GM12878 (cell line): ENCODE results near the gene ZNF132. TPM values are rescaled to one million over a fixed set of nuclear protein-coding genes. Genes with fewer than 3 reads are reported as not detected.
A peak's percentile ranks its signal among the peaks of the same experiment; 100 is the strongest.

Experiments
- BCL3 ChIP-seq: IDR thresholded peaks from 2 replicates; pipeline ENCODE4 v1.6.1; 2011; ENCODE audit warnings: borderline replicate concordance, low read depth, mild to moderate bottlenecking, moderate library complexity, low read length; ENCODE audit not compliant: insufficient read depth, poor library complexity, severe bottlenecking
- CHD4 ChIP-seq: fragments of 200-600 bp; sonication (generic); IDR thresholded peaks from 2 replicates; pipeline ENCODE4 v1.6.1; 2016; ENCODE audit warnings: mild to moderate bottlenecking
- E2F8 ChIP-seq: fragments of 450-650 bp; IDR thresholded peaks from 2 replicates; pipeline ENCODE4 v1.6.1; 2018; ENCODE audit warnings: mild to moderate bottlenecking, low read depth, moderate library complexity; ENCODE audit not compliant: partially characterized antibody
- E4F1 ChIP-seq: fragments of 450-650 bp; IDR thresholded peaks from 2 replicates; pipeline ENCODE4 v1.6.1; 2018; ENCODE audit warnings: borderline replicate concordance, mild to moderate bottlenecking; ENCODE audit not compliant: partially characterized antibody
- KDM1A ChIP-seq: fragments of 200-600 bp; sonication (generic); IDR thresholded peaks from 2 replicates; pipeline ENCODE4 v1.6.1; 2016; ENCODE audit warnings: borderline replicate concordance
- MLLT1 ChIP-seq: fragments of 450-650 bp; IDR thresholded peaks from 2 replicates; pipeline ENCODE4 v1.6.1; 2016; ENCODE audit warnings: mild to moderate bottlenecking
- NFIC ChIP-seq: IDR thresholded peaks from 2 replicates; pipeline ENCODE4 v1.6.1; 2012; ENCODE audit warnings: low read depth, mild to moderate bottlenecking, inconsistent platforms, low read length, moderate library complexity
- NKRF ChIP-seq: fragments of 450-650 bp; conservative IDR thresholded peaks from 2 replicates; pipeline ENCODE4 v1.6.1; 2017; ENCODE audit warnings: mild to moderate bottlenecking, moderate library complexity
- SMARCA5 ChIP-seq: fragments of 450-650 bp; IDR thresholded peaks from 2 replicates; pipeline ENCODE4 v1.6.1; 2017; ENCODE audit warnings: mild to moderate bottlenecking
- YY1 ChIP-seq: IDR thresholded peaks from 2 replicates; pipeline ENCODE4 v1.6.1; 2011; ENCODE audit warnings: low read depth, mild to moderate bottlenecking, low read length
- ZNF24 ChIP-seq: fragments of 450-650 bp; IDR thresholded peaks from 2 replicates; pipeline ENCODE4 v1.6.1; 2017; ENCODE audit warnings: antibody characterized with exemption, mild to moderate bottlenecking
- ZNF687 ChIP-seq: fragments of 450-650 bp; IDR thresholded peaks from 2 replicates; pipeline ENCODE4 v1.6.1; 2017; ENCODE audit warnings: mild to moderate bottlenecking, moderate library complexity
- polyA plus RNA-seq, 11 experiments: library from polyadenylated mRNA; depleted of rRNA in 4 of 11; unstranded in 6 of 11; stranded (reverse) in 5 of 11; fragments of >200 nt; fragmentation: Nextera tagmentation in 4 of 11; fragmentation: Illumina TruSeq in 1 of 11; extraction: Ambion mirVana in 4 of 11; extraction: Trizol in 1 of 11; gene quantifications; 1 replicate in 1 of 11; 2 replicates in 10 of 11; pipeline versions ENCODE4 v1.2.1 to v1.2.3, GENCODE V29; 2011 to 2016; ENCODE audit warnings: inconsistent platforms in 2 of 11, missing spikeins in 2 of 11, low read depth in 1 of 11
- total RNA-seq, 4 experiments: library from RNA; depleted of rRNA in 3 of 4; stranded (reverse); fragments of >200 nt in 3 of 4; fragmentation: Illumina TruSeq in 1 of 4; extraction: Trizol in 1 of 4; gene quantifications; 2 replicates each; pipeline versions ENCODE4 v1.2.1 to v1.2.3, GENCODE V29; 2013 to 2021

The ZNF132 gene
- total and polyA plus RNA-seq, 10 of the 15 experiments (the other 5 are each of a cell fraction or from before 2014, with no cell fraction given): 0.56 to 4.0 (median 2.3) TPM

- TF ChIP-seq NKRF (peak; percentile 89), KDM1A (no peak), MLLT1 (no peak), ZNF687 (no peak), BCL3 (no peak), SMARCA5 (no peak), E2F8 (peak; percentile 9), NFIC (0 out of 2 replicates have a peak, but pooled peaks have one; percentile 9), CHD4 (no peak), ZNF24 (no peak), E4F1 (no peak), YY1 (no peak)
Observed at GRCh38 chr19:58387338-58388174, 52.4 kb downstream of the ZNF132 start (continued).
